SK-N-SH (cell line): ENCODE data around the gene EEFSEC. TPM values are rescaled to one million over a fixed set of nuclear protein-coding genes. Genes with fewer than 3 reads are reported as not detected.
A peak's percentile ranks its signal among the peaks of the same experiment; 100 is the strongest.

Experiments
- CTCF ChIA-PET: fragments of 300-600, 350-600 bp; formaldehyde crosslinking; extraction: SDS; loops from one replicate; lab custom pipeline; 2021; lab: Yijun Ruan, JAX
- POLR2A ChIA-PET: fragments of 350-600 bp; sonication (Branson Sonifier 250); formaldehyde crosslinking; extraction: SDS; loops from one replicate; lab custom pipeline; 2020; ENCODE audit warnings: antibody characterized with exemption, inconsistent platforms; lab: Yijun Ruan, JAX
- DNase-seq: peaks from one replicate; pipeline ENCODE4 v3.0.0; 2012
- H2AFZ ChIP-seq: fragments of 200-600 bp; sonication (generic); 2 replicates; pipeline ENCODE4 v1.8.1; 2016; ENCODE audit warnings: antibody characterized with exemption, mild to moderate bottlenecking, low read depth
- H3F3A ChIP-seq: fragments of 200-600 bp; sonication (generic); replicated peaks from 2 replicates; pipeline ENCODE3; 2016; ENCODE audit warnings: antibody characterized with exemption, mild to moderate bottlenecking; ENCODE audit not compliant: insufficient read depth
- H3K27ac ChIP-seq, 2 experiments: fragments of 200-500 bp in 1 of 2; fragments of 200-600 bp in 1 of 2; sonication (Bioruptor generic) in 1 of 2; sonication (generic), shearing (Covaris generic) in 1 of 2; 2 replicates each; pipeline versions ENCODE4 v1.5.1 to v1.6.1; 2014 to 2016; ENCODE audit warnings: low read depth in 2 of 2, inconsistent platforms in 1 of 2, low read length in 1 of 2, mild to moderate bottlenecking in 1 of 2, mixed read lengths in 1 of 2
- H3K27me3 ChIP-seq: fragments of 200-600 bp; sonication (generic), shearing (Covaris generic); 2 replicates; pipeline ENCODE4 v1.6.1; 2016; ENCODE audit warnings: mixed run types; ENCODE audit not compliant: insufficient read depth
- H3K36me3 ChIP-seq, 2 experiments: fragments of 200-500 bp in 1 of 2; fragments of 200-600 bp in 1 of 2; sonication (Bioruptor generic) in 1 of 2; sonication (generic) in 1 of 2; replicated peaks in 1 of 2; 2 replicates each; pipeline versions ENCODE3 to v1.5.1; 2014 to 2016; ENCODE audit warnings: low read length in 1 of 2, mild to moderate bottlenecking in 1 of 2; ENCODE audit not compliant: insufficient read depth in 2 of 2, control insufficient read depth in 1 of 2
- H3K4me1 ChIP-seq, 2 experiments: fragments of 200-500 bp in 1 of 2; fragments of 200-600 bp in 1 of 2; sonication (Bioruptor generic) in 1 of 2; sonication (generic), shearing (Covaris generic) in 1 of 2; 2 replicates each; pipeline versions ENCODE4 v1.5.1 to v1.6.1; 2014 to 2016; ENCODE audit warnings: low read depth in 1 of 2, low read length in 1 of 2, mixed run types in 1 of 2; ENCODE audit not compliant: insufficient read depth in 2 of 2, control insufficient read depth in 1 of 2
- H3K4me2 ChIP-seq: fragments of 200-600 bp; sonication (generic), shearing (Covaris generic); 2 replicates; pipeline ENCODE4 v1.6.1; 2017; ENCODE audit warnings: mixed run types
- H3K4me3 ChIP-seq, 2 experiments: fragments of 200-500 bp in 1 of 2; fragments of 200-600 bp in 1 of 2; sonication (Bioruptor generic) in 1 of 2; sonication (generic), shearing (Covaris generic) in 1 of 2; 2 replicates each; pipeline versions ENCODE4 v1.5.1 to v1.8.1; 2014 to 2016; ENCODE audit warnings: low read depth in 2 of 2, inconsistent platforms in 1 of 2, low read length in 1 of 2, mild to moderate bottlenecking in 1 of 2, mixed read lengths in 1 of 2, moderate library complexity in 1 of 2
- H3K79me2 ChIP-seq: fragments of 200-600 bp; sonication (generic); 2 replicates; pipeline ENCODE4 v1.8.1; 2017; ENCODE audit warnings: mild to moderate bottlenecking; ENCODE audit not compliant: insufficient read depth
- H3K9ac ChIP-seq: fragments of 200-600 bp; sonication (generic); 2 replicates; pipeline ENCODE4 v1.6.1; 2017; ENCODE audit warnings: mixed run types
- H3K9me2 ChIP-seq: fragments of 200-600 bp; sonication (generic); 2 replicates; pipeline ENCODE4 v1.6.1; 2017; ENCODE audit warnings: mixed run types
- H3K9me3 ChIP-seq: fragments of 200-600 bp; sonication (generic); 2 replicates; pipeline ENCODE4 v1.6.1; 2017; ENCODE audit warnings: mixed run types, mild to moderate bottlenecking, moderate library complexity
- H4K20me1 ChIP-seq: fragments of 200-600 bp; sonication (generic); 2 replicates; pipeline ENCODE4 v1.6.1; 2017; ENCODE audit warnings: mild to moderate bottlenecking, mixed run types; ENCODE audit not compliant: insufficient read depth
- ELF1 ChIP-seq: IDR thresholded peaks from 2 replicates; pipeline ENCODE4 v1.4.0; 2012
- JUND ChIP-seq: IDR thresholded peaks from 2 replicates; pipeline ENCODE4 v1.4.0; 2012
- NRF1 ChIP-seq: IDR thresholded peaks from 2 replicates; pipeline ENCODE4 v1.6.1; 2012; ENCODE audit warnings: low read depth, mild to moderate bottlenecking, low read length
- RAD21 ChIP-seq: IDR thresholded peaks from 2 replicates; pipeline ENCODE4 v1.6.1; 2012; ENCODE audit warnings: mild to moderate bottlenecking, low read length
- RXRA ChIP-seq: IDR thresholded peaks from 2 replicates; pipeline ENCODE4 v1.4.0; 2012; ENCODE audit warnings: low read depth, mild to moderate bottlenecking, borderline replicate concordance
- TEAD4 ChIP-seq: IDR thresholded peaks from 2 replicates; pipeline ENCODE4 v1.4.0; 2012; ENCODE audit warnings: mild to moderate bottlenecking, borderline replicate concordance; ENCODE audit not compliant: insufficient read depth
- WGBS: methylation state at CpG from one replicate; pipeline ENCODE4 v1.1.6; 2017; ENCODE audit warnings: low lambda C conversion rate; 5-methylcytosine and 5-hydroxymethylcytosine counted together
- polyA plus RNA-seq, 3 experiments: library from polyadenylated mRNA; depleted of rRNA; stranded (reverse); fragments of >200 nt; gene quantifications; 2 replicates each; pipeline ENCODE4 v1.2.3, GENCODE V29; 2012
- TF ChIP-seq, protein P1 (sequence below): IDR thresholded peaks from 2 replicates; pipeline ENCODE4 v1.4.0; 2012; ENCODE audit warnings: low read depth, borderline replicate concordance
- TF ChIP-seq, protein P2 (sequence below): fragments of 150-350 bp; IDR thresholded peaks from 2 replicates; pipeline ENCODE4 v1.6.1; 2016; ENCODE audit warnings: mild to moderate bottlenecking, low read depth, low read length

The EEFSEC gene
- polyA plus RNA-seq, 1 of the 3 experiments (the other 2 are of a cell fraction), result 12.4 TPM

DNA sequence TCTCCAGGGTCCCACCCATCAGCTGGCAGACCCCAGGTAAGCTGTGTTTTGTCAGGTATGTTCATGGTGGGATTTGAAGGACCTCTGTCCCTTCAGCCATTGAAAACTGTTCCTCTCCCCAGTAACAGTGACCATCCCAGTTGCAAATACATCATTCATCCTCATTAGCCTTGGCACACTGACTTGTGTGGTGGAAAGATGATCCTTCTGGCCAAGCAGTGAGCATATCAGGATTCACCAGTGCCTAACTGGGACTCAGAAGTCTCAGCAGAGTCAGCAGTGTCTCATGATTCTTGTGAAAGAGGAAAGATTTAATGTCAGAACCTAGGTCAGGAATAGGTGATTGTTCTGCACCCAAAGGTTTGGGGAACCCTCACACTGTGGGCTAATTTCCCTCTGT lies 223.2 kb downstream of the EEFSEC start:
- no peak overlapping the region for H3K4me3 ChIP-seq
- H3K4me2 ChIP-seq, result no peak overlapping the region
- no peak for DNase-seq
- H3K27me3 ChIP-seq, result no peaks in the 10 kb centered on the region
- POLR2A ChIA-PET, result no interaction called here
- H3K9me3 ChIP-seq, result no peaks in the 10 kb centered on the region
- no peaks in the 10 kb centered on the region for H3K9me2 ChIP-seq
- no peaks in the 10 kb centered on the region for H3K36me3 ChIP-seq
- H4K20me1 ChIP-seq, result no peaks in the 10 kb centered on the region
- H3K79me2 ChIP-seq, result no peaks in the 10 kb centered on the region
- CTCF ChIA-PET, result no interaction called here
- no peak overlapping the region for H3K9ac ChIP-seq
- H3F3A ChIP-seq, result no peaks in the 10 kb centered on the region
- H3K27ac ChIP-seq, result no peak overlapping the region
- no peak for TF ChIP-seq RXRA
- TF ChIP-seq RAD21, result no peak
- no peak for TF ChIP-seq ELF1
- TF ChIP-seq, protein P1, sequence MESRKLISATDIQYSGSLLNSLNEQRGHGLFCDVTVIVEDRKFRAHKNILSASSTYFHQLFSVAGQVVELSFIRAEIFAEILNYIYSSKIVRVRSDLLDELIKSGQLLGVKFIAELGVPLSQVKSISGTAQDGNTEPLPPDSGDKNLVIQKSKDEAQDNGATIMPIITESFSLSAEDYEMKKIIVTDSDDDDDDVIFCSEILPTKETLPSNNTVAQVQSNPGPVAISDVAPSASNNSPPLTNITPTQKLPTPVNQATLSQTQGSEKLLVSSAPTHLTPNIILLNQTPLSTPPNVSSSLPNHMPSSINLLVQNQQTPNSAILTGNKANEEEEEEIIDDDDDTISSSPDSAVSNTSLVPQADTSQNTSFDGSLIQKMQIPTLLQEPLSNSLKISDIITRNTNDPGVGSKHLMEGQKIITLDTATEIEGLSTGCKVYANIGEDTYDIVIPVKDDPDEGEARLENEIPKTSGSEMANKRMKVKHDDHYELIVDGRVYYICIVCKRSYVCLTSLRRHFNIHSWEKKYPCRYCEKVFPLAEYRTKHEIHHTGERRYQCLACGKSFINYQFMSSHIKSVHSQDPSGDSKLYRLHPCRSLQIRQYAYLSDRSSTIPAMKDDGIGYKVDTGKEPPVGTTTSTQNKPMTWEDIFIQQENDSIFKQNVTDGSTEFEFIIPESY, result no peak
- TF ChIP-seq NRF1, result no peak
- H3K4me1 ChIP-seq, result peaks cover 0 to 23% of the 10 kb centered on the region in 2 experiments; a peak in 1 of 4 replicates
- H2AFZ ChIP-seq, result no peak overlapping the region

- Histone ChIP-seq H3K4me2 (no peak overlapping the region), H3K27ac (peak overlapping the region in 1 of 2 experiments; percentile 50; a peak in 2 of 4 replicates), H2AFZ (no peak overlapping the region)
These were observed 225.5 kb downstream of the EEFSEC start for GRCh38 chr3:128378631-128379347.

More at GRCh38 chr3:128378631-128379347, 225.5 kb downstream of the EEFSEC start:
- Histone ChIP-seq H3K4me3 (no peak overlapping the region), H3K79me2 (no peaks in the 10 kb centered on the region), H3K9me3 (no peaks in the 10 kb centered on the region), H3K4me1 (peaks cover 9 to 46% of the 10 kb centered on the region in 2 experiments; a peak in 3 of 4 replicates), H4K20me1 (no peaks in the 10 kb centered on the region), H3F3A (no peaks in the 10 kb centered on the region), H3K27me3 (no peaks in the 10 kb centered on the region), H3K9ac (no peak overlapping the region), H3K36me3 (no peaks in the 10 kb centered on the region), H3K9me2 (no peaks in the 10 kb centered on the region)
- ChIA-PET POLR2A (no interaction called here), CTCF (interaction anchor here (1.2 to 4.9 kb wide), 2 partner anchors 9 to 14 kb away, joined by 3 to 18 read pairs; no protein-coding TSS in a partner anchor)
- no peak for DNase-seq
- WGBS, result 86% methylated on average over 9 of the region's 10 CpGs
- no peak for TF ChIP-seq JUND
- no peak for TF ChIP-seq RXRA
- TF ChIP-seq, protein P2, sequence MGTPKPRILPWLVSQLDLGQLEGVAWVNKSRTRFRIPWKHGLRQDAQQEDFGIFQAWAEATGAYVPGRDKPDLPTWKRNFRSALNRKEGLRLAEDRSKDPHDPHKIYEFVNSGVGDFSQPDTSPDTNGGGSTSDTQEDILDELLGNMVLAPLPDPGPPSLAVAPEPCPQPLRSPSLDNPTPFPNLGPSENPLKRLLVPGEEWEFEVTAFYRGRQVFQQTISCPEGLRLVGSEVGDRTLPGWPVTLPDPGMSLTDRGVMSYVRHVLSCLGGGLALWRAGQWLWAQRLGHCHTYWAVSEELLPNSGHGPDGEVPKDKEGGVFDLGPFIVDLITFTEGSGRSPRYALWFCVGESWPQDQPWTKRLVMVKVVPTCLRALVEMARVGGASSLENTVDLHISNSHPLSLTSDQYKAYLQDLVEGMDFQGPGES, result no peak
- TF ChIP-seq TEAD4, result no peak
- TF ChIP-seq ELF1, result no peak
